ENCODE measurements around the gene SFRP4. TPM values are rescaled to one million over a fixed set of nuclear protein-coding genes. Genes with fewer than 3 reads are reported as not detected.

SFRP4 gene
- total and polyA plus RNA-seq, 10 of the 15 experiments (the other 5 are each of a cell fraction or from before 2014, with no cell fraction given): 0.02 to 0.15 (median 0.14) TPM; not detected in 7

DNA sequence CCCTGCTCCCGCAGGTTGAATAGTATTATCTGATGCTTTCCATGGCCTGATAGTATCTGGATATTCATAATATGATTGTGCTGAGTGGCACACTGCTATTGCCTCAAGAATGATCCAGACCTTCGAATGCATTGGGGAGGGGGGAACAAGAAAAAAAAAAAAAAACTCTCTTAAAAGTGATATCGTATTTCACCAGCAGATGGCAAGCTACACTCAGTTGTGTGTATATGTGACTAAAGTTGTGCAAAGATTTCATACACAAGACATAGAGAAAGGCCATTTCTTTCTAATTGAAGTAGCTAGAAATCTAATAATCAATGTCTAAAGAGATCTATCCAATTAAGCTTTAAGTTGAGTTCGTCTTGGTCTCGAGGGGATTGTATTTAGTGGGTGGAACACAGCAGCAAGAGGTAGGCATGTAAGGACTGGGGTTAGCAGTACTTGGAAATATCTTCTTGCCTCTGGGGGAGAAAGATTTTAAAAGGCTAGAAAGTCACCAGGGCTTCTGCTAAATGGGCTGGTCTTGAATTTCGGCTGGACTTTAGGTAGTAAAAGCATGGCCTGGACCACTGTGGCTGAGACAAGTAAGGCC lies 15.3 kb downstream of the SFRP4 start (continued):
- TF ChIP-seq CTCF (IDR thresholded peaks at IDR 0.05 in 2 of 3, conservative IDR thresholded peaks at IDR 0.05 in 1 of 3; ENCODE audit: control insufficient read depth in 2 of 3, extremely low read depth in 1 of 3, insufficient read depth in 1 of 3, low read depth in 3 of 3, low read length in 3 of 3): peak; percentile 47 to 59 (median 50); a peak in 5 of 6 replicates

- RAD21 ChIA-PET (ENCODE audit: unreplicated experiment): interaction anchor here (0.8 kb wide), 1 partner anchor 474 kb away, joined by 3 read pairs; no protein-coding TSS in a partner anchor
- WGBS (ENCODE audit: insufficient coverage, insufficient replicate concordance, low lambda C conversion rate, missing lambda C conversion rate): 6% methylated on average over 3 of the region's 3 CpGs
- H3K9me3 ChIP-seq (replicated peaks; ENCODE audit: control insufficient read depth, insufficient read depth, low read length): no peaks in the 10 kb centered on the region
- no TSS peak for BruUV-seq (replicated peaks)
- H3K79me2 ChIP-seq (ENCODE audit: control insufficient read depth, insufficient read depth, low read length): no peaks in the 10 kb centered on the region
- no peak overlapping the region for H3K4me3 ChIP-seq
- H3K9ac ChIP-seq (ENCODE audit: control insufficient read depth, insufficient read depth, low read length): no peak overlapping the region
- in situ Hi-C loops (cut with MboI) (loop anchor here (5.0 kb wide), 1 partner anchor 323 kb away; no protein-coding TSS in a partner anchor), intact Hi-C loops (cut with micrococcal nuclease; ENCODE audit: unreplicated experiment) (loop anchor here (5.0 kb wide), 2 partner anchors 323 to 418 kb away; no protein-coding TSS in a partner anchor)
- SMC1A ChIA-PET (ENCODE audit: uncharacterized antibody, unreplicated experiment): interaction anchor here (0.5 to 9.5 kb wide), 11 partner anchors 9 to 436 kb away, joined by 3 to 82 read pairs (median 5); partner anchors contain the start of genes EPDR1 and SFRP4
- H3K36me3 ChIP-seq (ENCODE audit: control insufficient read depth in 2 of 2, insufficient read depth in 2 of 2, low read length in 1 of 2): no peaks in the 10 kb centered on the region
- ATAC-seq: no peak
- 0 out of 4 replicates have a peak, but pooled peaks cover 0 to 2% of the 10 kb centered on the region in 2 experiments for H3K27me3 ChIP-seq (replicated peaks in 1 of 2; ENCODE audit: control insufficient read depth in 2 of 2, insufficient read depth in 2 of 2, low read length in 1 of 2)
- H4K20me1 ChIP-seq (ENCODE audit: control insufficient read depth, insufficient read depth): no peaks in the 10 kb centered on the region
- CTCF ChIA-PET: interaction anchor here (0.7 to 4.2 kb wide), 7 partner anchors 8 to 435 kb away, joined by 3 to 24 read pairs (median 7); partner anchors contain the start of gene SFRP4
- POLR2A ChIA-PET: no interaction called here
- no peak overlapping the region for H3K4me2 ChIP-seq (ENCODE audit: control insufficient read depth, insufficient read depth)
- DNase-seq (ENCODE audit: low read depth, low spot score): no peak
- no peak overlapping the region for H3K27ac ChIP-seq (ENCODE audit: control insufficient read depth, insufficient read depth)
- FAIRE-seq: no peak
- TF ChIP-seq SP1 (IDR thresholded peaks at IDR 0.05; ENCODE audit: low read depth, low read length) (no peak), POLR2A (IDR thresholded peaks at IDR 0.05; ENCODE audit: low read depth, low read length) (no peak), RELA (IDR thresholded peaks at IDR 0.05; ENCODE audit: borderline replicate concordance, partially characterized antibody) (no peak), SPI1 (IDR thresholded peaks at IDR 0.05; ENCODE audit: borderline replicate concordance, insufficient read depth, low read depth, low read length) (no peak)
- TF ChIP-seq, protein P1, sequence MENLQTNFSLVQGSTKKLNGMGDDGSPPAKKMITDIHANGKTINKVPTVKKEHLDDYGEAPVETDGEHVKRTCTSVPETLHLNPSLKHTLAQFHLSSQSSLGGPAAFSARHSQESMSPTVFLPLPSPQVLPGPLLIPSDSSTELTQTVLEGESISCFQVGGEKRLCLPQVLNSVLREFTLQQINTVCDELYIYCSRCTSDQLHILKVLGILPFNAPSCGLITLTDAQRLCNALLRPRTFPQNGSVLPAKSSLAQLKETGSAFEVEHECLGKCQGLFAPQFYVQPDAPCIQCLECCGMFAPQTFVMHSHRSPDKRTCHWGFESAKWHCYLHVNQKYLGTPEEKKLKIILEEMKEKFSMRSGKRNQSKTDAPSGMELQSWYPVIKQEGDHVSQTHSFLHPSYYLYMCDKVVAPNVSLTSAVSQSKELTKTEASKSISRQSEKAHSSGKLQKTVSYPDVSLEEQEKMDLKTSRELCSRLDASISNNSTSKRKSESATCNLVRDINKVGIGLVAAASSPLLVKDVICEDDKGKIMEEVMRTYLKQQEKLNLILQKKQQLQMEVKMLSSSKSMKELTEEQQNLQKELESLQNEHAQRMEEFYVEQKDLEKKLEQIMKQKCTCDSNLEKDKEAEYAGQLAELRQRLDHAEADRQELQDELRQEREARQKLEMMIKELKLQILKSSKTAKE (IDR thresholded peaks at IDR 0.05; ENCODE audit: low read depth, poor library complexity, severe bottlenecking): no peak
- TF ChIP-seq, protein P2, sequence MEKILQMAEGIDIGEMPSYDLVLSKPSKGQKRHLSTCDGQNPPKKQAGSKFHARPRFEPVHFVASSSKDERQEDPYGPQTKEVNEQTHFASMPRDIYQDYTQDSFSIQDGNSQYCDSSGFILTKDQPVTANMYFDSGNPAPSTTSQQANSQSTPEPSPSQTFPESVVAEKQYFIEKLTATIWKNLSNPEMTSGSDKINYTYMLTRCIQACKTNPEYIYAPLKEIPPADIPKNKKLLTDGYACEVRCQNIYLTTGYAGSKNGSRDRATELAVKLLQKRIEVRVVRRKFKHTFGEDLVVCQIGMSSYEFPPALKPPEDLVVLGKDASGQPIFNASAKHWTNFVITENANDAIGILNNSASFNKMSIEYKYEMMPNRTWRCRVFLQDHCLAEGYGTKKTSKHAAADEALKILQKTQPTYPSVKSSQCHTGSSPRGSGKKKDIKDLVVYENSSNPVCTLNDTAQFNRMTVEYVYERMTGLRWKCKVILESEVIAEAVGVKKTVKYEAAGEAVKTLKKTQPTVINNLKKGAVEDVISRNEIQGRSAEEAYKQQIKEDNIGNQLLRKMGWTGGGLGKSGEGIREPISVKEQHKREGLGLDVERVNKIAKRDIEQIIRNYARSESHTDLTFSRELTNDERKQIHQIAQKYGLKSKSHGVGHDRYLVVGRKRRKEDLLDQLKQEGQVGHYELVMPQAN (conservative IDR thresholded peaks at IDR 0.05): no peak
- no peak overlapping the region for H2AFZ ChIP-seq (ENCODE audit: control insufficient read depth, low read depth, low read length)
- H3K4me1 ChIP-seq (ENCODE audit: control insufficient read depth, insufficient read depth, low read length): no peaks in the 10 kb centered on the region
Observed at GRCh38 chr7:37899712-37900247, 16.8 kb downstream of the SFRP4 start.

Data from GM12878 (cell line).